HEK293 (cell line): ENCODE results near the gene SCAF4.

Experiments used
- GLI2 ChIP-seq: fragments of 450-650 bp; formaldehyde crosslinking; IDR thresholded peaks from 2 replicates; pipeline ENCODE4; 2017; ENCODE audit warnings: missing biosample characterization, missing genetic modification characterization, low read depth, borderline replicate concordance
- MEIS1 ChIP-seq: sonication (generic); formaldehyde crosslinking; IDR thresholded peaks from 2 replicates; pipeline ENCODE4 v1.8.1; 2022; ENCODE audit warnings: missing genetic modification reagents, mild to moderate bottlenecking, borderline replicate concordance
- MYNN ChIP-seq: fragments of 450-650 bp; formaldehyde crosslinking; IDR thresholded peaks from 2 replicates; pipeline ENCODE4 v1.5.1; 2016; ENCODE audit warnings: missing biosample characterization, missing genetic modification characterization, borderline replicate concordance
- WT1 ChIP-seq: fragments of 450-650 bp; formaldehyde crosslinking; IDR thresholded peaks from 2 replicates; pipeline ENCODE4 v1.5.1; 2016; ENCODE audit warnings: missing biosample characterization, missing genetic modification characterization
- ZFP3 ChIP-seq: fragments of 450-650 bp; formaldehyde crosslinking; IDR thresholded peaks from 2 replicates; pipeline ENCODE4 v1.5.1; 2016; ENCODE audit warnings: low read depth, missing biosample characterization, missing genetic modification characterization
- ZNF184 ChIP-seq: fragments of 450-650 bp; IDR thresholded peaks from 2 replicates; pipeline ENCODE4 v1.5.1; 2018; ENCODE audit warnings: missing biosample characterization, mild to moderate bottlenecking, missing genetic modification characterization
- ZNF19 ChIP-seq: fragments of 450-650 bp; formaldehyde crosslinking; IDR thresholded peaks from 2 replicates; pipeline ENCODE4; 2016; ENCODE audit warnings: missing biosample characterization, missing genetic modification characterization, low read depth
- ZNF221 ChIP-seq: fragments of 450-650 bp; formaldehyde crosslinking; IDR thresholded peaks from 2 replicates; pipeline ENCODE4 v1.5.1; 2017; ENCODE audit warnings: missing biosample characterization, missing genetic modification characterization, borderline replicate concordance
- ZNF248 ChIP-seq: fragments of 450-650 bp; formaldehyde crosslinking; IDR thresholded peaks from 2 replicates; pipeline ENCODE4 v1.5.1; 2017; ENCODE audit warnings: missing biosample characterization, missing genetic modification characterization
- ZNF266 ChIP-seq: fragments of 450-650 bp; formaldehyde crosslinking; IDR thresholded peaks from 2 replicates; pipeline ENCODE4 v1.5.1; 2016; ENCODE audit warnings: missing biosample characterization, missing genetic modification characterization, low read depth
- ZNF341 ChIP-seq: fragments of 450-650 bp; formaldehyde crosslinking; IDR thresholded peaks from 2 replicates; pipeline ENCODE4; 2016; ENCODE audit warnings: low read depth, missing biosample characterization, missing genetic modification characterization
- ZNF391 ChIP-seq: fragments of 450-650 bp; formaldehyde crosslinking; IDR thresholded peaks from 2 replicates; pipeline ENCODE4 v1.5.1; 2016; ENCODE audit warnings: low read depth, missing biosample characterization, missing genetic modification characterization, borderline replicate concordance
- ZNF48 ChIP-seq: fragments of 450-650 bp; formaldehyde crosslinking; IDR thresholded peaks from 2 replicates; pipeline ENCODE4 v1.5.1; 2016; ENCODE audit warnings: missing biosample characterization, missing genetic modification characterization
- ZNF501 ChIP-seq: fragments of 450-650 bp; formaldehyde crosslinking; IDR thresholded peaks from 2 replicates; pipeline ENCODE4 v1.5.1; 2016; ENCODE audit warnings: missing biosample characterization, missing genetic modification characterization
- ZNF514 ChIP-seq: fragments of 450-650 bp; formaldehyde crosslinking; IDR thresholded peaks from 2 replicates; pipeline ENCODE4 v1.5.1; 2016; ENCODE audit warnings: missing biosample characterization, missing genetic modification characterization
- ZNF530 ChIP-seq: fragments of 450-650 bp; formaldehyde crosslinking; IDR thresholded peaks from 2 replicates; pipeline ENCODE4 v1.5.1; 2016; ENCODE audit warnings: low read depth, missing biosample characterization, missing genetic modification characterization
- ZNF548 ChIP-seq: fragments of 450-650 bp; formaldehyde crosslinking; IDR thresholded peaks from 2 replicates; pipeline ENCODE4 v1.5.1; 2016; ENCODE audit warnings: missing biosample characterization, missing genetic modification characterization
- ZNF624 ChIP-seq: fragments of 450-650 bp; formaldehyde crosslinking; IDR thresholded peaks from 2 replicates; pipeline ENCODE4 v1.5.1; 2017; ENCODE audit warnings: missing biosample characterization, missing genetic modification characterization
- ZNF76 ChIP-seq: fragments of 450-650 bp; formaldehyde crosslinking; IDR thresholded peaks from 2 replicates; pipeline ENCODE4; 2016; ENCODE audit warnings: low read depth, missing biosample characterization, missing genetic modification characterization, borderline replicate concordance
- ZNF768 ChIP-seq: fragments of 450-650 bp; formaldehyde crosslinking; IDR thresholded peaks from 2 replicates; pipeline ENCODE4 v1.5.1; 2018; ENCODE audit warnings: missing biosample characterization, mild to moderate bottlenecking, missing genetic modification characterization
- ZNF791 ChIP-seq: fragments of 450-650 bp; formaldehyde crosslinking; IDR thresholded peaks from 2 replicates; pipeline ENCODE4 v1.5.1; 2016; ENCODE audit warnings: missing biosample characterization, missing genetic modification characterization
- ZNF792 ChIP-seq: fragments of 450-650 bp; formaldehyde crosslinking; IDR thresholded peaks from 2 replicates; pipeline ENCODE4 v1.5.1; 2016; ENCODE audit warnings: missing biosample characterization, missing genetic modification characterization
- ZNF830 ChIP-seq: fragments of 450-650 bp; IDR thresholded peaks from 2 replicates; pipeline ENCODE4 v1.5.0; 2018; ENCODE audit warnings: missing biosample characterization, missing genetic modification characterization, low read depth, mild to moderate bottlenecking, moderate library complexity
- TF ChIP-seq, protein P1 (sequence below): fragments of 450-650 bp; formaldehyde crosslinking; IDR thresholded peaks from 2 replicates; pipeline ENCODE4 v1.5.1; 2016; ENCODE audit warnings: missing biosample characterization, missing genetic modification characterization
- TF ChIP-seq, protein P2 (sequence below): fragments of 450-650 bp; formaldehyde crosslinking; IDR thresholded peaks from 2 replicates; pipeline ENCODE4 v1.5.1; 2016; ENCODE audit warnings: missing biosample characterization, missing genetic modification characterization
- TF ChIP-seq, protein P3 (sequence below): fragments of 450-650 bp; formaldehyde crosslinking; IDR thresholded peaks from 2 replicates; pipeline ENCODE4 v1.5.1; 2017; ENCODE audit warnings: missing biosample characterization, missing genetic modification characterization
- TF ChIP-seq, protein P4 (sequence below): fragments of 450-650 bp; formaldehyde crosslinking; IDR thresholded peaks from 2 replicates; pipeline ENCODE4 v1.5.1; 2016; ENCODE audit warnings: missing biosample characterization, missing genetic modification characterization
- TF ChIP-seq, protein P5 (sequence below): fragments of 450-650 bp; formaldehyde crosslinking; IDR thresholded peaks from 2 replicates; pipeline ENCODE4 v1.5.1; 2016; ENCODE audit warnings: missing biosample characterization, missing genetic modification characterization

Gene SCAF4

DNA sequence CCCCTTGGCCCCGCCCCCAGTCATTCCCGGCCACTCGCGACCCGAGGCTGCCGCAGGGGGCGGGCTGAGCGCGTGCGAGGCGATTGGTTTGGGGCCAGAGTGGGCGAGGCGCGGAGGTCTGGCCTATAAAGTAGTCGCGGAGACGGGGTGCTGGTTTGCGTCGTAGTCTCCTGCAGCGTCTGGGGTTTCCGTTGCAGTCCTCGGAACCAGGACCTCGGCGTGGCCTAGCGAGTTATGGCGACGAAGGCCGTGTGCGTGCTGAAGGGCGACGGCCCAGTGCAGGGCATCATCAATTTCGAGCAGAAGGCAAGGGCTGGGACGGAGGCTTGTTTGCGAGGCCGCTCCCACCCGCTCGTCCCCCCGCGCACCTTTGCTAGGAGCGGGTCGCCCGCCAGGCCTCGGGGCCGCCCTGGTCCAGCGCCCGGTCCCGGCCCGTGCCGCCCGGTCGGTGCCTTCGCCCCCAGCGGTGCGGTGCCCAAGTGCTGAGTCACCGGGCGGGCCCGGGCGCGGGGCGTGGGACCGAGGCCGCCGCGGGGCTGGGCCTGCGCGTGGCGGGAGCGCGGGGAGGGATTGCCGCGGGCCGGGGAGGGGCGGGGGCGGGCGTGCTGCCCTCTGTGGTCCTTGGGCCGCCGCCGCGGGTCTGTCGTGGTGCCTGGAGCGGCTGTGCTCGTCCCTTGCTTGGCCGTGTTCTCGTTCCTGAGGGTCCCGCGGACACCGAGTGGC, 72.2 kb downstream of the SCAF4 start, which contains the start of gene SOD1 (continued):
- TF ChIP-seq, protein P1, sequence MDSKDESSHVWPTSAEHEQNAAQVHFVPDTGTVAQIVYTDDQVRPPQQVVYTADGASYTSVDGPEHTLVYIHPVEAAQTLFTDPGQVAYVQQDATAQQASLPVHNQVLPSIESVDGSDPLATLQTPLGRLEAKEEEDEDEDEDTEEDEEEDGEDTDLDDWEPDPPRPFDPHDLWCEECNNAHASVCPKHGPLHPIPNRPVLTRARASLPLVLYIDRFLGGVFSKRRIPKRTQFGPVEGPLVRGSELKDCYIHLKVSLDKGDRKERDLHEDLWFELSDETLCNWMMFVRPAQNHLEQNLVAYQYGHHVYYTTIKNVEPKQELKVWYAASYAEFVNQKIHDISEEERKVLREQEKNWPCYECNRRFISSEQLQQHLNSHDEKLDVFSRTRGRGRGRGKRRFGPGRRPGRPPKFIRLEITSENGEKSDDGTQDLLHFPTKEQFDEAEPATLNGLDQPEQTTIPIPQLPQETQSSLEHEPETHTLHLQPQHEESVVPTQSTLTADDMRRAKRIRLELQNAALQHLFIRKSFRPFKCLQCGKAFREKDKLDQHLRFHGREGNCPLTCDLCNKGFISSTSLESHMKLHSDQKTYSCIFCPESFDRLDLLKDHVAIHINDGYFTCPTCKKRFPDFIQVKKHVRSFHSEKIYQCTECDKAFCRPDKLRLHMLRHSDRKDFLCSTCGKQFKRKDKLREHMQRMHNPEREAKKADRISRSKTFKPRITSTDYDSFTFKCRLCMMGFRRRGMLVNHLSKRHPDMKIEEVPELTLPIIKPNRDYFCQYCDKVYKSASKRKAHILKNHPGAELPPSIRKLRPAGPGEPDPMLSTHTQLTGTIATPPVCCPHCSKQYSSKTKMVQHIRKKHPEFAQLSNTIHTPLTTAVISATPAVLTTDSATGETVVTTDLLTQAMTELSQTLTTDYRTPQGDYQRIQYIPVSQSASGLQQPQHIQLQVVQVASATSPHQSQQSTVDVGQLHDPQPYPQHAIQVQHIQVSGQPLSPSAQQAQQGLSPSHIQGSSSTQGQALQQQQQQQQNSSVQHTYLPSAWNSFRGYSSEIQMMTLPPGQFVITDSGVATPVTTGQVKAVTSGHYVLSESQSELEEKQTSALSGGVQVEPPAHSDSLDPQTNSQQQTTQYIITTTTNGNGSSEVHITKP (tag by site-specific recombination) = peak; percentile 8; the same call in 1 of the 2 replicates
- TF ChIP-seq, protein P2, sequence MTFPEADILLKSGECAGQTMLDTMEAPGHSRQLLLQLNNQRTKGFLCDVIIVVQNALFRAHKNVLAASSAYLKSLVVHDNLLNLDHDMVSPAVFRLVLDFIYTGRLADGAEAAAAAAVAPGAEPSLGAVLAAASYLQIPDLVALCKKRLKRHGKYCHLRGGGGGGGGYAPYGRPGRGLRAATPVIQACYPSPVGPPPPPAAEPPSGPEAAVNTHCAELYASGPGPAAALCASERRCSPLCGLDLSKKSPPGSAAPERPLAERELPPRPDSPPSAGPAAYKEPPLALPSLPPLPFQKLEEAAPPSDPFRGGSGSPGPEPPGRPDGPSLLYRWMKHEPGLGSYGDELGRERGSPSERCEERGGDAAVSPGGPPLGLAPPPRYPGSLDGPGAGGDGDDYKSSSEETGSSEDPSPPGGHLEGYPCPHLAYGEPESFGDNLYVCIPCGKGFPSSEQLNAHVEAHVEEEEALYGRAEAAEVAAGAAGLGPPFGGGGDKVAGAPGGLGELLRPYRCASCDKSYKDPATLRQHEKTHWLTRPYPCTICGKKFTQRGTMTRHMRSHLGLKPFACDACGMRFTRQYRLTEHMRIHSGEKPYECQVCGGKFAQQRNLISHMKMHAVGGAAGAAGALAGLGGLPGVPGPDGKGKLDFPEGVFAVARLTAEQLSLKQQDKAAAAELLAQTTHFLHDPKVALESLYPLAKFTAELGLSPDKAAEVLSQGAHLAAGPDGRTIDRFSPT (tag by site-specific recombination) = no peak
- TF ChIP-seq ZNF76 = peak; percentile 62; the same call in 1 of the 2 replicates
- TF ChIP-seq ZNF19 (tag by site-specific recombination) = no peak
- no peak for TF ChIP-seq ZNF391 (tag by site-specific recombination)
- TF ChIP-seq ZNF791 (tag by site-specific recombination) = no peak
- TF ChIP-seq ZNF248 (tag by site-specific recombination) = no peak
- TF ChIP-seq, protein P3, sequence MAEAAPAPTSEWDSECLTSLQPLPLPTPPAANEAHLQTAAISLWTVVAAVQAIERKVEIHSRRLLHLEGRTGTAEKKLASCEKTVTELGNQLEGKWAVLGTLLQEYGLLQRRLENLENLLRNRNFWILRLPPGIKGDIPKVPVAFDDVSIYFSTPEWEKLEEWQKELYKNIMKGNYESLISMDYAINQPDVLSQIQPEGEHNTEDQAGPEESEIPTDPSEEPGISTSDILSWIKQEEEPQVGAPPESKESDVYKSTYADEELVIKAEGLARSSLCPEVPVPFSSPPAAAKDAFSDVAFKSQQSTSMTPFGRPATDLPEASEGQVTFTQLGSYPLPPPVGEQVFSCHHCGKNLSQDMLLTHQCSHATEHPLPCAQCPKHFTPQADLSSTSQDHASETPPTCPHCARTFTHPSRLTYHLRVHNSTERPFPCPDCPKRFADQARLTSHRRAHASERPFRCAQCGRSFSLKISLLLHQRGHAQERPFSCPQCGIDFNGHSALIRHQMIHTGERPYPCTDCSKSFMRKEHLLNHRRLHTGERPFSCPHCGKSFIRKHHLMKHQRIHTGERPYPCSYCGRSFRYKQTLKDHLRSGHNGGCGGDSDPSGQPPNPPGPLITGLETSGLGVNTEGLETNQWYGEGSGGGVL (tag by site-specific recombination) = no peak
- no peak for TF ChIP-seq ZNF501 (tag by site-specific recombination)
- no peak for TF ChIP-seq ZNF266
- no peak for TF ChIP-seq ZNF792 (tag by site-specific recombination)
- no peak for TF ChIP-seq ZNF221
- TF ChIP-seq ZNF624 (tag by site-specific recombination) = no peak
- no peak for TF ChIP-seq GLI2 (tag by site-specific recombination)
- peak; percentile 53; the same call in 1 of the 2 replicates for TF ChIP-seq ZNF184 (tag by site-specific recombination)
- TF ChIP-seq WT1 (tag by site-specific recombination) = no peak
- TF ChIP-seq ZNF514 = no peak
- no peak for TF ChIP-seq ZNF341
- TF ChIP-seq MYNN (tag by site-specific recombination) = no peak
- TF ChIP-seq, protein P4, sequence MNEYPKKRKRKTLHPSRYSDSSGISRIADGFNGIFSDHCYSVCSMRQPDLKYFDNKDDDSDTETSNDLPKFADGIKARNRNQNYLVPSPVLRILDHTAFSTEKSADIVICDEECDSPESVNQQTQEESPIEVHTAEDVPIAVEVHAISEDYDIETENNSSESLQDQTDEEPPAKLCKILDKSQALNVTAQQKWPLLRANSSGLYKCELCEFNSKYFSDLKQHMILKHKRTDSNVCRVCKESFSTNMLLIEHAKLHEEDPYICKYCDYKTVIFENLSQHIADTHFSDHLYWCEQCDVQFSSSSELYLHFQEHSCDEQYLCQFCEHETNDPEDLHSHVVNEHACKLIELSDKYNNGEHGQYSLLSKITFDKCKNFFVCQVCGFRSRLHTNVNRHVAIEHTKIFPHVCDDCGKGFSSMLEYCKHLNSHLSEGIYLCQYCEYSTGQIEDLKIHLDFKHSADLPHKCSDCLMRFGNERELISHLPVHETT (tag by site-specific recombination) = peak; percentile 43; the same call in 1 of the 2 replicates
- TF ChIP-seq ZNF530 (tag by site-specific recombination) = no peak
- no peak for TF ChIP-seq ZNF768 (tag by site-specific recombination)
- peak; percentile 39; the same call in 1 of the 2 replicates for TF ChIP-seq MEIS1 (CRISPR knock-in tag)
- no peak for TF ChIP-seq ZNF48 (tag by site-specific recombination)
- no peak for TF ChIP-seq ZFP3 (tag by site-specific recombination)
- TF ChIP-seq ZNF548 (tag by site-specific recombination) = no peak
- TF ChIP-seq, protein P5, sequence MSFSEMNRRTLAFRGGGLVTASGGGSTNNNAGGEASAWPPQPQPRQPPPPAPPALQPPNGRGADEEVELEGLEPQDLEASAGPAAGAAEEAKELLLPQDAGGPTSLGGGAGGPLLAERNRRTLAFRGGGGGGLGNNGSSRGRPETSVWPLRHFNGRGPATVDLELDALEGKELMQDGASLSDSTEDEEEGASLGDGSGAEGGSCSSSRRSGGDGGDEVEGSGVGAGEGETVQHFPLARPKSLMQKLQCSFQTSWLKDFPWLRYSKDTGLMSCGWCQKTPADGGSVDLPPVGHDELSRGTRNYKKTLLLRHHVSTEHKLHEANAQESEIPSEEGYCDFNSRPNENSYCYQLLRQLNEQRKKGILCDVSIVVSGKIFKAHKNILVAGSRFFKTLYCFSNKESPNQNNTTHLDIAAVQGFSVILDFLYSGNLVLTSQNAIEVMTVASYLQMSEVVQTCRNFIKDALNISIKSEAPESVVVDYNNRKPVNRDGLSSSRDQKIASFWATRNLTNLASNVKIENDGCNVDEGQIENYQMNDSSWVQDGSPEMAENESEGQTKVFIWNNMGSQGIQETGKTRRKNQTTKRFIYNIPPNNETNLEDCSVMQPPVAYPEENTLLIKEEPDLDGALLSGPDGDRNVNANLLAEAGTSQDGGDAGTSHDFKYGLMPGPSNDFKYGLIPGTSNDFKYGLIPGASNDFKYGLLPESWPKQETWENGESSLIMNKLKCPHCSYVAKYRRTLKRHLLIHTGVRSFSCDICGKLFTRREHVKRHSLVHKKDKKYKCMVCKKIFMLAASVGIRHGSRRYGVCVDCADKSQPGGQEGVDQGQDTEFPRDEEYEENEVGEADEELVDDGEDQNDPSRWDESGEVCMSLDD (tag by site-specific recombination) = peak; percentile 87
- TF ChIP-seq ZNF830 = no peak
